Psoas muscle (tissue), 8 donors: ENCODE measurements around the gene KRTAP12-2. TPM values are rescaled to one million over a fixed set of nuclear protein-coding genes. Genes with fewer than 3 reads are reported as not detected.

Experiments
- ATAC-seq, 4 donors: fragments of 200-7000 bp; cut with Tn5 transposase; one replicate each; pipeline ENCODE4 v1.9.1; 2020; ENCODE audit warnings: moderate library complexity in 3 of 4, mild to moderate bottlenecking in 2 of 4
- DNase-seq, 2 donors: peaks; one replicate each; pipeline ENCODE4 v3.0.0-alpha.2; 2020
- H3K27ac ChIP-seq: fragments of 200-600 bp; one replicate; pipeline ENCODE4 v1.8.0; 2022
- H3K27me3 ChIP-seq, 3 donors: fragments of 200-600 bp in 1 of 3; one replicate each; pipeline versions ENCODE4 v1.6.1 to v1.8.0; 2013 to 2022; ENCODE audit warnings: low read length in 2 of 3, mild to moderate bottlenecking in 2 of 3, moderate library complexity in 1 of 3; ENCODE audit not compliant: insufficient read depth in 3 of 3
- H3K36me3 ChIP-seq, 2 donors: fragments of 200-600 bp in 1 of 2; one replicate each; pipeline versions ENCODE4 v1.6.1 to v1.8.0; 2013 to 2022; ENCODE audit warnings: low read depth in 1 of 2, mild to moderate bottlenecking in 1 of 2, moderate library complexity in 1 of 2; ENCODE audit not compliant: insufficient read depth in 1 of 2
- H3K4me1 ChIP-seq: fragments of 200-600 bp; one replicate; pipeline ENCODE4 v1.8.0; 2022
- H3K4me3 ChIP-seq: fragments of 200-600 bp; one replicate; pipeline ENCODE4 v1.8.0; 2022; ENCODE audit warnings: mild to moderate bottlenecking
- H3K9me3 ChIP-seq: fragments of 200-600 bp; one replicate; pipeline ENCODE4 v1.8.0; 2022
- WGBS, 3 donors: extraction: QIAGEN DNeasy Blood & Tissue Kit; methylation state at CpG; one replicate each; pipeline versions ENCODE4 v1.1.6 to v1.1.7; 2013; 5-methylcytosine and 5-hydroxymethylcytosine counted together
- intact Hi-C, 2 donors: fragments of 100-400 bp; cut with DNase I; formaldehyde crosslinking; loops; one replicate each; pipeline versions ENCODE4 v1.11.0 to v1.14.2; 2022
- polyA plus RNA-seq, 3 donors: library from polyadenylated mRNA; stranded (reverse); fragments of 200-250 nt; gene quantifications; one replicate each; pipeline ENCODE4 v1.2.3, GENCODE V29; 2013
- total RNA-seq, 4 donors: library from RNA; stranded (reverse); fragmentation: NEBNext Ultra II Directional in 2 of 4; extraction: Animal tissue kit (Norgen Biotek cat#: 25700) in 2 of 4; gene quantifications; one replicate each; pipeline versions ENCODE4 v1.2.1 to v1.2.4, GENCODE V29; 2021 to 2023
- TF ChIP-seq, protein P1 (sequence below): fragments of 200-600 bp; IDR thresholded peaks from one replicate; pipeline ENCODE4 v1.8.0; 2022; ENCODE audit warnings: antibody characterized with exemption
- donor health status: healthy with polysubstance abuse.
- donor health status: DM: no; HTN: no; CAD: no; lungs with moderate emphysema.
- donor health status: Bipolar disorder and iron deficiency.
- donor health status: healthy.
- donor health status: DM: yes; HTN: yes; CAD: no.
- donor health status: DM: no; HTN: no; CAD: no.
- donor health status: DM: no; HTN: no; CAD: no.
- donor health status: DM: yes; HTN: yes; CAD: no.

The KRTAP12-2 gene
- total and polyA plus RNA-seq, 7 donors = not detected

GRCh38 chr21:44702111-44702972, 35.6 kb upstream of the KRTAP12-2 start:
- WGBS, 3 donors = 30 to 47% (median 42%) methylated on average over 18 to 21 of the region's 22 CpGs
- H3K27me3 ChIP-seq = peaks cover 5 to 92% (median 46%) of the 10 kb centered on the region in 3 donors
- DNase-seq (peak in 1 of 2 donors; percentile 35), ATAC-seq (no peak)
- no peak overlapping the region for H3K4me3 ChIP-seq
- TF ChIP-seq, protein P1, sequence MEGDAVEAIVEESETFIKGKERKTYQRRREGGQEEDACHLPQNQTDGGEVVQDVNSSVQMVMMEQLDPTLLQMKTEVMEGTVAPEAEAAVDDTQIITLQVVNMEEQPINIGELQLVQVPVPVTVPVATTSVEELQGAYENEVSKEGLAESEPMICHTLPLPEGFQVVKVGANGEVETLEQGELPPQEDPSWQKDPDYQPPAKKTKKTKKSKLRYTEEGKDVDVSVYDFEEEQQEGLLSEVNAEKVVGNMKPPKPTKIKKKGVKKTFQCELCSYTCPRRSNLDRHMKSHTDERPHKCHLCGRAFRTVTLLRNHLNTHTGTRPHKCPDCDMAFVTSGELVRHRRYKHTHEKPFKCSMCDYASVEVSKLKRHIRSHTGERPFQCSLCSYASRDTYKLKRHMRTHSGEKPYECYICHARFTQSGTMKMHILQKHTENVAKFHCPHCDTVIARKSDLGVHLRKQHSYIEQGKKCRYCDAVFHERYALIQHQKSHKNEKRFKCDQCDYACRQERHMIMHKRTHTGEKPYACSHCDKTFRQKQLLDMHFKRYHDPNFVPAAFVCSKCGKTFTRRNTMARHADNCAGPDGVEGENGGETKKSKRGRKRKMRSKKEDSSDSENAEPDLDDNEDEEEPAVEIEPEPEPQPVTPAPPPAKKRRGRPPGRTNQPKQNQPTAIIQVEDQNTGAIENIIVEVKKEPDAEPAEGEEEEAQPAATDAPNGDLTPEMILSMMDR = no peak
- no peaks in the 10 kb centered on the region for H3K9me3 ChIP-seq
- intact Hi-C loops = no loop called here
- no peak overlapping the region for H3K27ac ChIP-seq
- H3K4me1 ChIP-seq = no peaks in the 10 kb centered on the region
- H3K36me3 ChIP-seq = no peaks in the 10 kb centered on the region

GRCh38 chr21:44701541-44701940, 34.8 kb upstream of the KRTAP12-2 start:
- ATAC-seq = no peak
- WGBS, 3 donors = 11 to 16% (median 14%) methylated on average over 11 to 12 of the region's 12 CpGs
- intact Hi-C loops = no loop called here
- Histone ChIP-seq H3K9me3 (no peaks in the 10 kb centered on the region), H3K36me3 (no peaks in the 10 kb centered on the region), H3K4me1 (no peaks in the 10 kb centered on the region), H3K4me3 (no peak overlapping the region), H3K27me3 (peaks cover 5 to 87% (median 41%) of the 10 kb centered on the region in 3 donors), H3K27ac (no peak overlapping the region)
- TF ChIP-seq, protein P1 = no peak
- DNase-seq = no peak

DNA sequence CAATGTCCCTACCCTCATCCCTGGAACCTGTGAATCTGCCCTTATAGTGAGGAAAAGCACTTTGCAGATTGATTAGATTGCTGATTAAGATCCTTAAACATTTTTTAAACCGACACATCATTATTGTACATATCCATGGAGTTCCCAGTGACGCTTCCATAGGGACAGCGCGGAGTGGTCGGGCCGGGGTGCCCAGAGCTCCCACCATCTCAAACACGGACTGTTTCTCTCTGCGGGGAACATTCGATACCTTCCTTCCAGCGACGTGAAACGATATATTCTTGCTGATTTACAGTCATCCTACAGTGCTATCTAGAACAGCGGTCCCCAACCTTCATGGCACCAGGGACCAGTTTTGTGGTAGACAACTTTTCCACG, 34.3 kb upstream of the KRTAP12-2 start:
- no peak for DNase-seq
- no peaks in the 10 kb centered on the region for H3K4me1 ChIP-seq
- TF ChIP-seq, protein P1 = no peak
- peaks cover 5 to 87% (median 36%) of the 10 kb centered on the region in 3 donors for H3K27me3 ChIP-seq
- intact Hi-C loops = no loop called here
- H3K9me3 ChIP-seq = no peaks in the 10 kb centered on the region
- H3K4me3 ChIP-seq = no peak overlapping the region
- no peak overlapping the region for H3K27ac ChIP-seq
- H3K36me3 ChIP-seq = no peaks in the 10 kb centered on the region
- WGBS, 3 donors = 47 to 57% (median 50%) methylated on average over 14 of the region's 14 CpGs
- ATAC-seq = no peak

DNA sequence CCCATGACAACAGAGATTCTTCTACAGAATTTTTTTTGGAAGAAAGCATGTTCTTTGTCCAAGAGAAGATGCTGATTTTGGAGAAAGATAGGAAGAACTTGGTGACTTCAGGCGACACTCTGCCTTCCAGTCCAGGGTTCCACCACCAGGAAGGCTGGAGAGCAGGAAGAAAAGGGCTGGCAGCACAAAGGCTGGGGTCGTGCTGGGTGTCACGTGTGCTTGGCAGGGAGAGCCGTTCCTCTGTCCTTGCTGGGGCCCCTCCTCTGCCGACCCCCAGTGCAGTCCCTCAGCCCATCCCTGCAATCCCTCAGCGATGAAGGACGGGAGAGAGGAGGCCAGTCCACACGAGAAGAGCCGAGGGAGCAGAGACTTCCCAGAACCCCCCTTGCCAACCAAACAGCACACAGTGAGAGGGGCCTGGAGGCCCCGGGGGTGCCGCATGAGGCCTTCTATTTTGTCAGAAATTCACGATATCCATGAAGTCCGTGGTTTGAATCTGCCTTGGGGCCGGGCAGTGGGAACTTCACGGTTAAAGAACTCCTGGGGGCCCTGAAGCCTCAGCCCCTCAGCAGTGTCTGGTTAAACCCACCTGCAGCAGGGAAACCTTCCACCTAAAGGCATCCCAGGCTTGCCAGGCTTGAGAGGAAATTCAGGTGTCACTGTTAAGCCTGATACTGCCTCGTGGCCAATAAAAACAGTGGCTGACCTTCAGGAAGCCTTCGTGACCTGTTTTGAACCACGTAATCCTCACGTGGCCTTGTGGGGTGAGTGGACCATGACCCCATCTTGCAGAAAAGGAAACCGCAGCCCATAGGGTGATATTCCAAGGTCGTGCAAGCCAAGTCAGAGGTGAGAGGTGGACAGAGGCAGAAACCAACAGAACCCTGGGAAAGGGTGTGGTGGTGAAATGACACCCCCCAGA, 33.6 kb upstream of the KRTAP12-2 start:
- no peaks in the 10 kb centered on the region for H3K36me3 ChIP-seq
- no peak overlapping the region for H3K27ac ChIP-seq
- TF ChIP-seq, protein P1 = no peak
- ATAC-seq (no peak), DNase-seq (no peak)
- H3K9me3 ChIP-seq = no peaks in the 10 kb centered on the region
- no peaks in the 10 kb centered on the region for H3K4me1 ChIP-seq
- WGBS, 3 donors = 38 to 47% (median 43%) methylated on average over 21 of the region's 21 CpGs
- intact Hi-C loops = no loop called here
- H3K4me3 ChIP-seq = no peak overlapping the region
- peaks cover 5 to 84% (median 36%) of the 10 kb centered on the region in 3 donors for H3K27me3 ChIP-seq
